GM18499 (cell line): Measurements from ENCODE around the gene WDR33.

ENCODE experiments used
- ATAC-seq: cut with Tn5 transposase; IDR thresholded peaks from one replicate; pipeline ENCODE4 v1.9.1; 2021; ENCODE audit warnings: moderate number of reproducible peaks; ENCODE audit not compliant: insufficient read depth, unreplicated experiment

Gene WDR33

GRCh38 chr2:127701193-127701650 lies 109.7 kb downstream of the WDR33 start, which contains the start of gene SFT2D3:
SFT2D3 (plus strand) TSS chr2:127701497; CDS start chr2:127701529, 32 bp downstream.
- ATAC-seq, result peak; percentile 48

- ATAC-seq, result peak; percentile 47
Observed at GRCh38 chr2:127700527-127701192, 110.3 kb downstream of the WDR33 start.

DNA sequence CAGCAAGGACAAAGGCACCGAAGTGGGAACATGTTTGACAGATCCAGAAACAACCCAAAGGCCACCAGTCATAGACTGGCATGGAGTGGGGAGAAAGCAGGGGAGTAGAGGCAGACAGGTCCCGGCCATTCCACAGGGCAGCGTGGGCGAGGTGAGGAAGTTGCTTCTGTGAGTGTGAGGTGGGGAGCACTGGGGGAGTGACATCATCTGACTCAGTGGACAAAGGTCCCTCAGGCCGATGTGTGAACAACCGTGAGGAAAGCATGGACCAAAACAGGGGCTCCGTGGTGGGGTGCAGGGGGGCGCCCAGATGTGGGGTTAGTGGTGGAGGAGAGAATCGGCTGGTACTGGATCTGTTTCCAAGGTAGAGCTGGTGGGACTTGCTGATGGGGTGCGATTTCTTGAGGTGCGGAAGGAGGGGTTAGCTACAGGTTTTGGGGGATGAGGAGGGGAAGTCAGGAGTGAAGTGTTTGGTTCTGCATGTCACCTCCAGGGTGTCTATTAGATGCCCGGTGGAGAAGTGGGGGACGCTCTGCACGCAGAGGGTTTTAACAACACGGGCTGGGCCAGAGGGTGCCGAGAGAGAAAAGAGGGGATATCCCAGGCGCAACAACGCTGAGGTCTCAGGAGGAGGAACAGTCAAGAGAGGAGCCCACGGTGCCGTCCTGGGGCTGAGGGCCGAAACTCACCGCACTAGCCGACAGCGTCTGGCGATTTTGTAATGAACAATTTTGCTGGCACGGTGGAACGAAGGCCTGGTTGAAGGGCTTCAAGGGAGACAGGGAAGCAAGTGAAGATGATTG lies 112.2 kb downstream of the WDR33 start:
- ATAC-seq, result no peak

- ATAC-seq, result no peak
Observed at GRCh38 chr2:127697482-127698180, 113.3 kb downstream of the WDR33 start.

GRCh38 chr2:127695491-127696472 lies 115.2 kb downstream of the WDR33 start:
- ATAC-seq, result no peak

DNA sequence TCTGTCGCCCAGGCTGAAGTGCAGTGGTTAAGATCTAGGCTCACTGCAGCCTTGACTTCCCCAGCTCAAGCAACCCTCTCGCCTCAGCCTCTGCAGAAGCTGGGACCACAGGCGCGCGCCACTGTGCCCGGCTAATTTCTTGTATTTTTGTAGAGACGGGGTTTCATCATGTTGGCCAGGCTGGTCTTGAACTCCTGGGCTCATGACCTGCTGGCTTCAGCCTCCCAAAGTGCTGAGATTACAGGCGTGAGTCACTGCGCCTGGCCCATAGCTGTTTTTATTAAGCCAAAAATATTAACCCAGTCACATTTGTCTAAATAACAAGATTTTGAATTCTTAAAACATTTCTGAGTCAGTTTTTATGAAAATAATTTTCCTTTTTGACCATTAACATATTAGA lies 116.0 kb downstream of the WDR33 start:
- ATAC-seq, result no peak

DNA sequence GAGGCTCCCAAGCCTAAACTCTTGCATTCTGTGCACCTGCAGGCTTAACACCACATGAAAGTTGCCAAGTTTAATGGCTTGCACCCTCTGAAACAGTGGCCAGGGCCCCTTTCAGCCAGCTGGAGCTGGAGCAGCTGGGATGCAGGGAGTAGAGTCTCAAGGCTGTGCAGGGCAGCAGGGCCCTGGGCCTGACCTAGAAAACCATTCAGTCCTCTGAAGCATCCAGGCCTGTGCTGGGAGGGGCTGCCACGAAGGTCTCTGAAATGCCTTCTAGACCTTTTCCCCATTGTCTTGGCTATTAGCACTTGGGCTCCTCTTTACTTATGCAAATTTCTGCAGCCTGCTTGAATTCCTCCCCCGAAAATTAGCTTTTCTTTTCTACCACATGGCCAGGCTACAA lies 120.3 kb downstream of the WDR33 start:
- ATAC-seq, result no peak

GRCh38 chr2:127688405-127688804 lies 122.6 kb downstream of the WDR33 start:
- ATAC-seq, result no peak

- ATAC-seq, result no peak
Observed at GRCh38 chr2:127685410-127686080, 125.4 kb downstream of the WDR33 start.

GRCh38 chr2:127683757-127684156 lies 127.2 kb downstream of the WDR33 start:
- no peak for ATAC-seq

DNA sequence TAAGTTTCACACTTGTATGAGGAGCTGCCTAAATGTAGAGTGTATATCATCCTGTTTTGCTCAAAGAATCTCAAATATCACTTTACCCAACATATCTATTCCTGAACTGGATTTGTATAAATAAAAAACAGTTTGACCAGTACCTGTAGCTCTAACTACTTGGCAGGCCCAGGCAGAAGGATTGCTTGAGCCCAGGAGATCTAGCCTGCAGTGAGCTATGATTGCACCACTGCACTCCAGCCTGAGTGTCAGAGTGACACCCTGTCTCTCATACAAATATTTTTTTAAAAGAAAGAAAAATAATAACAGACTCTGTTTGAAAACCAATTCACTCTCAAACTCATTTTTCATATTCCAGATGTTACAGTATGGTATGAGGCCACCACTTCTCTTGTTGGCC lies 127.9 kb downstream of the WDR33 start:
- no peak for ATAC-seq

DNA sequence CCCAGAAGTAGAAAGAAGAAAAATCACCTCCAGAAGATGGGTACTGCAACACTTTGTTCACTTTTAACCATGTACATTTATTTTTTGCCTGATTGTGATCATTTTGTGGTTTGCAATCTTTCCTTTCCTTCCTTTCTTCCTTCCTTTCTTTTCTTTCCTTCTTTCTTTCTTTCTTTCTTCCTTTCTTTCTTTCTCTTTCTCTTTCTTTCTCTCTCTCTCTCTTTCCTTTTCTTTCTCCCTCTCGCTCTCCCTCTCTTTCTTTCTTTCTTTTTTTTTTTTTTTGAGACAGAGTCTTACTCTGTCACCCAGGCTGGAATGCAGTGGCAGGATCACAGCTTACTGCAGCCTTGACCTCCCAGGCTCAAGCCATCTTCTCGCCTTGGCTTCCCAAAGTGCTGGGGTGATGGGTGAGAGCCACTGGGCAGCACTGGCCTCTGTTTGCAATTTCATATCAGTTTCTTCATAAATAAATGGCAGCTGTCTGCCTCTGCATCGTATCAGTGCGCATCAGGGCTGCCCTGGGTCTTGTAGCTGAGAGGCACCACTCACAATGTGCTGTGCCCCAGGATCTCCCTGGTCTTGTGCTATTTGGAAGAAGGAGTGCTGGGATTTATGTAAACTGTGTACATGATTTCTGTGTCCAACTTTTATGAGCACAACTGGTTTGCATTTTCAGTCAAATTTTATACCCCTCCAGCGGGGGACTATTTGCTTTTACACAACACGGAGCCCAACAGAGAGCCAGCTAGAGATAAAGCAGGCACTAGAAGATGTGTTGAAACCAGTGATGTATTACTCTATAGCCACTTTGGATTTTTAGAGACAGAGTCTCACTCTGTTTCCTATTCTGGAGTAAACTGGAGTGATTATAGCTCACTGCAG lies 128.8 kb downstream of the WDR33 start:
- no peak for ATAC-seq

GRCh38 chr2:127681288-127681804 lies 129.6 kb downstream of the WDR33 start:
- ATAC-seq, result no peak

GRCh38 chr2:127680706-127681287 lies 130.2 kb downstream of the WDR33 start:
- no peak for ATAC-seq

GRCh38 chr2:127679680-127680361 lies 131.2 kb downstream of the WDR33 start:
- ATAC-seq, result no peak

DNA sequence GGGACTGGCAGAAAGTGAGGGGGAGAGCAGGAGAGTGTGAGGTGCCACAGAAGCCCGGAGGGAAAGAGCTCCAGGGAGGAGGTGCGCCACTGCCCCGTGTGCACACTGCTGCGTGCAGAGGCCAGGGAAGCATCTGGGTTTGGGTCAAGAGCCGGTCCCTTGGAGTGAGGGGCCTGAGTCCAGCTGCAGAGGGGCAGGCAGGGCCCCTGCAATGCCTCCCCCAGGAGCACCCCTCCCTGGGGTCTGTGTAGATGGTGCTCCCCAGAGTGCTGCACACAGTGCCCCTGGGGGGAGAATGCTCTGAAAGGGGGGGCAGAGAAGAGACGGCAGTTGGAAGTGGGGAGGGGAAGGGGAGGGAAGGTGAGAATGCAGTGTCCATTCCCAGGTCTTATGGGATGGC lies 132.0 kb downstream of the WDR33 start:
- ATAC-seq, result no peak

- no peak for ATAC-seq
Observed at GRCh38 chr2:127678531-127678930, 132.4 kb downstream of the WDR33 start.
